ENCODE data around the gene C4BPB. TPM values are rescaled to one million over a fixed set of nuclear protein-coding genes. Genes with fewer than 3 reads are reported as not detected.
A peak's percentile ranks its signal among the peaks of the same experiment; 100 is the strongest.

Gene C4BPB
- total RNA-seq, 3 donors from 2014 or later: 4.4 to 20.0 (median 7.2) TPM

DNA sequence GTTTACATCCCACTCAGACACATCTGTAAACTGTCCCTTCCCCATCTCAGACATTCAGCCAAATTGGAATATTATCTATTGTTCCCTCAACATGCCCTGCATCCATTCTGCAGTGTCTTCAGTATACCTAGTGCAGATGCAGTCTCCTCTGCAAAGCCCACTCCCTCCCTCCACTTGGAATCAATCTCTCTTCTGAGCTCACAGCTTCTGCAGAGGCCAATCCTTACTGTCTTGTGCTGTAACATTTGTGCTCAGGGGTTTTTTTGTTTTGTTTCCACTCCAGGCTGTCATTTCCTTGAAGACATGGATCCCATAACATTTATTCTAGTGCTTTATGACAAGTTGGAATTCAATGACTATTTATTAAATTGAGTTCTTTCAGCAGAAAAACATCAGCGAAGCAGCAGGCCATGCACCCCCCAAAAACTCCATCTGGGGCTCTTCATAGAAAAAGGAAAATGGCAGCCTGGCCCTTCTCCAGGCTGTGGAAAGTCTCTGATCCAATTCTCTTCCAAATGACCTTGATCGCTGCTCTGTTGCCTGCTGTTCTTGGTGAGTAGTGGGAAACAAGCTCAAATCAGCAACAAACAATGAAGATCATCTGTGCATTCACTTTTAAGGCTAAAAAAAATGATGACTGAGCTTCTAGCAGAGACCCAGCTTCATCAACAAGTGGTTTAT is 24.1 kb downstream of the C4BPB start:
- ATAC-seq (no peak), DNase-seq (no peak)
- H3K4me3 ChIP-seq: no peak overlapping the region
- no peaks in the 10 kb centered on the region for H3K9me3 ChIP-seq
- H3K4me1 ChIP-seq (ENCODE audit: low read depth): no peaks in the 10 kb centered on the region
- H3K36me3 ChIP-seq (ENCODE audit: low read depth): no peaks in the 10 kb centered on the region
- intact Hi-C loops (cut with DNase I, micrococcal nuclease): no loop called here
- TF ChIP-seq, protein P1, sequence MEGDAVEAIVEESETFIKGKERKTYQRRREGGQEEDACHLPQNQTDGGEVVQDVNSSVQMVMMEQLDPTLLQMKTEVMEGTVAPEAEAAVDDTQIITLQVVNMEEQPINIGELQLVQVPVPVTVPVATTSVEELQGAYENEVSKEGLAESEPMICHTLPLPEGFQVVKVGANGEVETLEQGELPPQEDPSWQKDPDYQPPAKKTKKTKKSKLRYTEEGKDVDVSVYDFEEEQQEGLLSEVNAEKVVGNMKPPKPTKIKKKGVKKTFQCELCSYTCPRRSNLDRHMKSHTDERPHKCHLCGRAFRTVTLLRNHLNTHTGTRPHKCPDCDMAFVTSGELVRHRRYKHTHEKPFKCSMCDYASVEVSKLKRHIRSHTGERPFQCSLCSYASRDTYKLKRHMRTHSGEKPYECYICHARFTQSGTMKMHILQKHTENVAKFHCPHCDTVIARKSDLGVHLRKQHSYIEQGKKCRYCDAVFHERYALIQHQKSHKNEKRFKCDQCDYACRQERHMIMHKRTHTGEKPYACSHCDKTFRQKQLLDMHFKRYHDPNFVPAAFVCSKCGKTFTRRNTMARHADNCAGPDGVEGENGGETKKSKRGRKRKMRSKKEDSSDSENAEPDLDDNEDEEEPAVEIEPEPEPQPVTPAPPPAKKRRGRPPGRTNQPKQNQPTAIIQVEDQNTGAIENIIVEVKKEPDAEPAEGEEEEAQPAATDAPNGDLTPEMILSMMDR (IDR thresholded peaks at IDR 0.05): no peak

GRCh38 chr1:207115269-207115668 is 26.6 kb downstream of the C4BPB start:
- Histone ChIP-seq H3K4me1 (ENCODE audit: low read depth) (no peaks in the 10 kb centered on the region), H3K36me3 (ENCODE audit: low read depth) (no peaks in the 10 kb centered on the region), H3K4me3 (no peak overlapping the region), H3K9me3 (no peaks in the 10 kb centered on the region)
- DNase-seq (no peak), ATAC-seq (no peak)
- TF ChIP-seq, protein P1 (IDR thresholded peaks at IDR 0.05): no peak
- intact Hi-C loops (cut with DNase I, micrococcal nuclease): no loop called here

DNA sequence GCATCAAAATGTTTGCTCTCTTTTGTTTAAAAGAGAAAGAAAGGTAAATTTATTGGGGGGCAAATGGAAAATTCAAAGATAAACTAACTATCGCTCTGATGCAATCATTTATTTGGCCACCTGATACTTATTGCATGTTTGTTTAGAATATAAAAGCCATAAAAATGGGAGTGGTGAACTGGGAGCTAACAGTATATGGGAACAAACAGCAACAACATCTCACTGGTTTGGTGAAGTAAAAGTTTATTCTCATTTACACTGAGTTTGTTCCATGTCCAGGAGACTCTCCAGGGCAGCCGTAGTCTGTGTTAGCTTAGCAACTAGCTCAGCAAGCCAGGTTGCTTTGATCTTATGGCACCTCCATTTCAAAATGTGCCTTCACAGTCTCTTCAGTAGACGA is 35.7 kb downstream of the C4BPB start:
- peak; percentile 67 for ATAC-seq
- intact Hi-C loops (cut with DNase I, micrococcal nuclease): no loop called here
- no peak overlapping the region for H3K4me3 ChIP-seq

GRCh38 chr1:207128336-207128921 is 39.8 kb downstream of the C4BPB start:
- peaks cover 18% of the 10 kb centered on the region for H3K9me3 ChIP-seq
- no peaks in the 10 kb centered on the region for H3K4me1 ChIP-seq (ENCODE audit: low read depth)
- TF ChIP-seq, protein P1 (IDR thresholded peaks at IDR 0.05): no peak
- ATAC-seq (no peak), DNase-seq (no peak)
- H3K4me3 ChIP-seq: no peak overlapping the region
- H3K36me3 ChIP-seq (ENCODE audit: low read depth): no peaks in the 10 kb centered on the region
- intact Hi-C loops (cut with DNase I, micrococcal nuclease): no loop called here

More for the DNA sequence above, 35.7 kb downstream of the C4BPB start:
- DNase-seq: no peak
- H3K9me3 ChIP-seq: peaks cover 13% of the 10 kb centered on the region
- TF ChIP-seq, protein P1 (IDR thresholded peaks at IDR 0.05): no peak
- no peaks in the 10 kb centered on the region for H3K4me1 ChIP-seq (ENCODE audit: low read depth)
- no peaks in the 10 kb centered on the region for H3K36me3 ChIP-seq (ENCODE audit: low read depth)

GRCh38 chr1:207129053-207129452 is 40.4 kb downstream of the C4BPB start:
- Histone ChIP-seq H3K9me3 (peaks cover 18% of the 10 kb centered on the region), H3K4me3 (no peak overlapping the region), H3K36me3 (ENCODE audit: low read depth) (no peaks in the 10 kb centered on the region), H3K4me1 (ENCODE audit: low read depth) (no peaks in the 10 kb centered on the region)
- DNase-seq: no peak
- no peak for ATAC-seq
- intact Hi-C loops (cut with DNase I, micrococcal nuclease): no loop called here
- TF ChIP-seq, protein P1 (IDR thresholded peaks at IDR 0.05): no peak

All from mucosa of descending colon (tissue), 3 donors.